ENCODE results near the gene OSBPL8.

GRCh38 chr12:76486011-76486410 is 73.6 kb downstream of the OSBPL8 start:
- TF ChIP-seq POLR2A (conservative IDR thresholded peaks at IDR 0.05) (no peak), ZNF274 (IDR thresholded peaks at IDR 0.05; ENCODE audit: borderline replicate concordance, low read depth, low read length) (no peak)
